Sigmoid colon (tissue), 7 donors: ENCODE results near the gene NPR1. TPM values are rescaled to one million over a fixed set of nuclear protein-coding genes. Genes with fewer than 3 reads are reported as not detected.
A peak's percentile ranks its signal among the peaks of the same experiment; 100 is the strongest.
"Not testable (repeated sequence)": the region's sequence is repeated elsewhere in the genome, so short reads cannot be mapped to it uniquely, and the experiment has no call there.

Source experiments
- DNase-seq: peaks from one replicate; pipeline ENCODE4 v3.0.0-alpha.2; 2019
- H3K27ac ChIP-seq, 4 donors: fragments of 200-600 bp; sonication (generic); one replicate each; pipeline ENCODE4 v1.5.1; 2016 to 2019; ENCODE audit warnings: mild to moderate bottlenecking in 1 of 4
- H3K27me3 ChIP-seq, 3 donors: fragments of 200-600 bp; sonication (generic); one replicate each; pipeline ENCODE4 v1.5.1; 2019; ENCODE audit warnings: mild to moderate bottlenecking in 1 of 3
- H3K36me3 ChIP-seq, 4 donors: fragments of 200-600 bp; sonication (generic); one replicate each; pipeline ENCODE4 v1.5.1; 2016 to 2019
- H3K4me1 ChIP-seq, 4 donors: fragments of 200-600 bp; sonication (generic); one replicate each; pipeline ENCODE4 v1.5.1; 2017 to 2019
- H3K4me3 ChIP-seq, 4 donors: fragments of 200-600 bp; sonication (generic); one replicate each; pipeline ENCODE4 v1.5.1; 2017 to 2019; ENCODE audit warnings: mild to moderate bottlenecking in 2 of 4, moderate library complexity in 1 of 4
- H3K9me3 ChIP-seq, 4 donors: fragments of 200-600 bp in 3 of 4; sonication (generic) in 3 of 4; one replicate each; pipeline versions ENCODE4 v1.5.1 to v1.6.1; 2013 to 2019
- CTCF ChIP-seq, 4 experiments: fragments of 450-650 bp in 3 of 4; fragments of 200-600 bp in 1 of 4; IDR thresholded peaks; one replicate each; pipeline ENCODE4 v1.5.1; 2016 to 2019; ENCODE audit warnings: antibody characterized with exemption in 4 of 4, mild to moderate bottlenecking in 3 of 4, moderate library complexity in 2 of 4
- EP300 ChIP-seq, 4 donors: sonication (generic); formaldehyde crosslinking; IDR thresholded peaks; one replicate each; pipeline ENCODE4 v1.6.1; 2017; ENCODE audit warnings: antibody characterized with exemption in 4 of 4
- POLR2A ChIP-seq, 2 donors: fragments of 450-650 bp; IDR thresholded peaks; one replicate each; pipeline ENCODE4 v1.6.1; 2016; ENCODE audit warnings: antibody characterized with exemption in 2 of 2, mild to moderate bottlenecking in 2 of 2, moderate library complexity in 2 of 2
- POLR2AphosphoS5 ChIP-seq, 4 donors: sonication (generic); formaldehyde crosslinking; IDR thresholded peaks; one replicate each; pipeline ENCODE4 v1.6.1; 2017; ENCODE audit warnings: antibody characterized with exemption in 4 of 4
- WGBS, 2 donors: extraction: QIAGEN DNeasy Blood & Tissue Kit; methylation state at CpG; one replicate each; pipeline ENCODE4 v1.1.7; 2013; 5-methylcytosine and 5-hydroxymethylcytosine counted together
- intact Hi-C: fragments of 100-400 bp; cut with DNase I; formaldehyde crosslinking; loops from one replicate; pipeline ENCODE4 v1.15.1; 2023
- polyA plus RNA-seq, 3 donors: library from polyadenylated mRNA; stranded (reverse); fragments of 200-250 nt; gene quantifications; one replicate each; pipeline ENCODE4 v1.2.3, GENCODE V29; 2013
- total RNA-seq, 4 donors: library from RNA; depleted of rRNA; stranded (reverse); fragments of >200 nt; gene quantifications; one replicate each; pipeline ENCODE4 v1.1.0, GENCODE V29; 2016
- donor health status: healthy with polysubstance abuse.
- donor health status: Bipolar disorder and iron deficiency.
- donor health status: healthy.

Gene NPR1
- total and polyA plus RNA-seq, 7 donors: 0.23 to 36.2 (median 11.1) TPM

GRCh38 chr1:153699768-153700167 lies 21.3 kb downstream of the NPR1 start:
- intact Hi-C loops: no loop called here
- 87 to 90% methylated on average over 6 of the region's 6 CpGs for whole genome bisulfite sequencing, 2 donors

GRCh38 chr1:153705484-153705883 lies 27.0 kb downstream of the NPR1 start:
- no peak for DNase-seq
- WGBS, 2 donors: 88 to 92% methylated on average over 9 of the region's 9 CpGs
- H3K4me1 ChIP-seq: no peaks in the 10 kb centered on the region
- no peak overlapping the region for H3K4me3 ChIP-seq
- intact Hi-C loops: no loop called here
- TF ChIP-seq POLR2AphosphoS5 (IDR thresholded peaks at IDR 0.05): no peak
- TF ChIP-seq EP300 (IDR thresholded peaks at IDR 0.05): no peak
- no peak for TF ChIP-seq CTCF (IDR thresholded peaks at IDR 0.05)
- no peak for TF ChIP-seq POLR2A (IDR thresholded peaks at IDR 0.05)
- no peak overlapping the region for H3K27ac ChIP-seq
- H3K27me3 ChIP-seq: no peaks in the 10 kb centered on the region
- no peaks in the 10 kb centered on the region for H3K9me3 ChIP-seq
- H3K36me3 ChIP-seq: no peaks in the 10 kb centered on the region

More at GRCh38 chr1:153699768-153700167, 21.3 kb downstream of the NPR1 start:
- Histone ChIP-seq H3K9me3 (no peaks in the 10 kb centered on the region), H3K4me1 (peaks cover 0 to 26% (median 12%) of the 10 kb centered on the region in 4 donors), H3K27me3 (no peaks in the 10 kb centered on the region), H3K36me3 (no peaks in the 10 kb centered on the region), H3K27ac (peak overlapping the region in 2 of 4 donors; percentile 83 to 86), H3K4me3 (no peak overlapping the region)
- TF ChIP-seq POLR2A (IDR thresholded peaks at IDR 0.05) (no peak), POLR2AphosphoS5 (IDR thresholded peaks at IDR 0.05) (no peak), EP300 (IDR thresholded peaks at IDR 0.05) (no peak), CTCF (IDR thresholded peaks at IDR 0.05) (no peak)
- DNase-seq: no peak

GRCh38 chr1:153711026-153711425 lies 32.5 kb downstream of the NPR1 start:
- Histone ChIP-seq H3K27me3 (peaks cover 0 to 3% (median 0%) of the 10 kb centered on the region in 3 donors), H3K4me1 (no peaks in the 10 kb centered on the region), H3K4me3 (no peak overlapping the region), H3K9me3 (no peaks in the 10 kb centered on the region), H3K27ac (no peak overlapping the region), H3K36me3 (no peaks in the 10 kb centered on the region)
- no peak for TF ChIP-seq EP300 (IDR thresholded peaks at IDR 0.05)
- no peak for TF ChIP-seq CTCF (IDR thresholded peaks at IDR 0.05)
- no peak for TF ChIP-seq POLR2A (IDR thresholded peaks at IDR 0.05)
- TF ChIP-seq POLR2AphosphoS5 (IDR thresholded peaks at IDR 0.05): no peak
- intact Hi-C loops: no loop called here
- DNase-seq: no peak
- WGBS, 2 donors: 30 to 53% methylated on average over 7 of the region's 7 CpGs

- H3K36me3 ChIP-seq, DNase-seq, H3K27ac ChIP-seq, H3K4me3 ChIP-seq, H3K4me1 ChIP-seq, intact Hi-C loops, H3K27me3 ChIP-seq, H3K9me3 ChIP-seq: not testable (repeated sequence)
- 91 to 94% methylated on average over 5 of the region's 5 CpGs for WGBS, 2 donors
Measured at GRCh38 chr1:153716211-153716610, 37.7 kb downstream of the NPR1 start.

- Histone ChIP-seq H3K9me3 (no peaks in the 10 kb centered on the region), H3K27me3 (no peaks in the 10 kb centered on the region), H3K36me3 (no peaks in the 10 kb centered on the region), H3K4me1 (no peaks in the 10 kb centered on the region), H3K27ac (no peak overlapping the region), H3K4me3 (no peak overlapping the region)
- TF ChIP-seq CTCF (IDR thresholded peaks at IDR 0.05) (no peak), POLR2A (IDR thresholded peaks at IDR 0.05) (no peak), POLR2AphosphoS5 (IDR thresholded peaks at IDR 0.05) (no peak), EP300 (IDR thresholded peaks at IDR 0.05) (no peak)
- WGBS, 2 donors: 81 to 86% methylated on average over 3 of the region's 3 CpGs
- DNase-seq: no peak
- intact Hi-C loops: no loop called here
Measured at GRCh38 chr1:153717330-153717729, 38.8 kb downstream of the NPR1 start.
